ENCODE results near the gene CYB5B.

GRCh38 chr16:69513180-69513966 lies 89.0 kb downstream of the CYB5B start:
- TF ChIP-seq CTCF (conservative IDR thresholded peaks at IDR 0.05; ENCODE audit: low read depth, low read length) = no peak
- no peak for TF ChIP-seq EZH2 (IDR thresholded peaks at IDR 0.05; ENCODE audit: borderline replicate concordance, low read depth, low read length, poor library complexity, severe bottlenecking)
